HG03432 (cell line): Measurements from ENCODE around the gene NALCN.

Source experiments
- ATAC-seq: cut with Tn5 transposase; IDR thresholded peaks from one replicate; pipeline ENCODE4 v1.9.1; 2021; ENCODE audit warnings: mild to moderate bottlenecking, moderate library complexity; ENCODE audit not compliant: unreplicated experiment

The NALCN gene

DNA sequence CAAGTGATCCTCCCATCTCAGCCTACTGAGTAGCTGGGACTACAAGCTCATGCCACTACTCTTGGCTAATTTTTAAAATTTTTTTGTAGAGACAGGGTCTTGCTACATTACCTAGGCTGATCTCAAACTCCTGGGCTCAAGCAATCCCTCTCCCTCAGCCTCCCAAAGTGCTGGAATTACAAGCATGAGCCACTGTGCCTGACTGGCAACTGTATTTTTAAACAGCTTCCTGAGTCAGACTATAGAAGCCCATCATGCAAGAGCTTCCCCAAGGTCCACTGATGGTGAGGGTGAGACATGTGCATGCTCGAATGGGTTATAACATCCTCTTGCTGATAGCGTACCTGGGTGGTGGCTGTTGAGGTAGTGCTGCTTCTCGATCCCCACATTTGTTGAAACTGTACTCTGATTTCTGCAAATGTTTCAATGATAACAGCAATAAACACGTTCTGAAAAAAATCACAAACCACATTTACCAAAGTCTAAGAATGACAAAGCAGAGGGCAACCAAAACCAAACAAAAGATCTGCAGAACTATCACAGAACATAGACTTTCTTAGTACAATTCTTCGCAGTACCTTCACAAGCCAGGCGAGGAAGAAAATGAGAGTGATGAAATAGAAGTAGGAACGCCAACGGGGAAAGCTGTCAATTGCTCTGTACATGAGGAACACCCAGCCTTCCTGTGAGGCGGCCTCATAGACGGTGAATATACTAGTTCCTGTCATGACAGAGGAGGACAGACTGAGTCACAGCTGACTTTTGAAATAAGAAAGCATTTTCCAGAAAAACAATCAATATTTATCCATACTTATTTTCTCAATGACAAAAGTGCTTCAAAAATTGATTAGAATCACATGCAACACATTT lies 124.4 kb downstream of the NALCN start:
- no peak for ATAC-seq

DNA sequence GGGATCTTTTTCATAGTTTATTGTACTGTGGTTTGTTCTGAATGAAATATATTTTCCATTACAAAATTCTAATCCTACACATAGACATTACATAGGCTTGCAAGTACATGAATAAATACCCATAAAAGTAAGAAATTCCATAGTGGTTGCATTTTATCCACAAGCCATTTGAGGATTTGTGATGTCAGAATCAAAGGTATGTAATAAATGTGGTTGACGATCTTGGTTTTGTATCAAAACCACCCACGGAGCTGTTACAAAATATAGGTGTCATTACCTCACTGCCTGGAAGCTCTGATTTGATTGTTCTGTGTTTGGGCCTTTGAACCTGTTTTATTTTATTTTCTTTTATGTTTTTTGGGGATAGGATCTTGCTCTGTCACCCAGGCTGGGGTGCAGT lies 125.1 kb downstream of the NALCN start:
- no peak for ATAC-seq

DNA sequence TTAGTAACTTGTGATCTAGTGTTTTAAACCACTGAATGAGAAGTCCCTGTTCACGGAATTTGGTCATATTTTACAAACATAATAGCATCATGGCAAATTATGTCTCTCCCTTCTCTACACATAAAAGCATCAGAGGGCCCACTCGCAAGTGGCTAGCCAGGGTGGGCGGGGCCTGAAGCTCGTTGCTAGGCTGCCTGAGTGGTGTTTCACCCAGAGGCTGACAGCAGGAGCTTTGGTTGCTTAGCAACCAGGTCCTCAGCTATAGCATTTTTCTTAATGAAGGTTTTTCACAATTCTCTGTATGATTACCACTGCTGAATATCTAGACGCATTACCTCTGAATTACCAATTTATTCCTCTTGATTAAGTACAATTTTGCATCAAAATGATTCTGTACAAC lies 126.5 kb downstream of the NALCN start:
- ATAC-seq, result peak; percentile 59

DNA sequence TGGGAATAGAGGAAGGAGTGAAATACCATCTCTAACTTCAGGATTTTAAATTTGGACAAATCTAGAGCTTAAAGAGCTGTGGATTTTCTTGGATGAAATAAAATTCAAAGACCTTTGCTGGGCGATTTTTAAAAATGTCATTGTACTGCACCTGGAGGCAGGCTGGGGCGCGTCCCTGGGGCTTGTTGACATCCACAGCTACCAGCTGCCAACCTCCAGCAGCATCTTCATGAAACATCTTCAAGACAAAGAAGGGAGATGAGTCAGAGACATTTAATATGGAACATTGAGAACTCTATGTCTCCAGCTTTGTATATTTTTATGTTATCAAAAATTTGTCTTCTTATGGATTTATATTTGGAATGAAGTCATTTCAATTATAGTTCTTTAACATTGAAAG lies 132.5 kb downstream of the NALCN start:
- ATAC-seq, result no peak

DNA sequence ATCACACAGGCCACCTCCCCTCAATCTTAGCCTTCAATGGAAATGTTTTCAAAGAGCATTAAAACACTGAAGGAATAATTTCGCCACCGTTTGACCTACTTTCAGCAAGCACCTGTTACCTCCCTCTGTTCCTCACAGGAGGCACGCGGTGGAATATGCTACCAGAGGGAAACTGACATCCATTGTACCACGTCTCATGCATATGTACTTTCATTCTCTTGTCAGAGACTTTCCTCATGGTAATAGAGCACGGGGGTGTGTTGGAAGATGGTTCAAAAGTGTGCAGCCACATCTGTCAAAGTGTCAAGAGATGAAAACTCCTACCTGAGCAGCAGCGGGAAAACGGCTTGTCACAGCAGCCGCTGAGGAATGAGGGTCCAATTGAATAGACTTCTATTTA lies 143.4 kb downstream of the NALCN start:
- no peak for ATAC-seq

DNA sequence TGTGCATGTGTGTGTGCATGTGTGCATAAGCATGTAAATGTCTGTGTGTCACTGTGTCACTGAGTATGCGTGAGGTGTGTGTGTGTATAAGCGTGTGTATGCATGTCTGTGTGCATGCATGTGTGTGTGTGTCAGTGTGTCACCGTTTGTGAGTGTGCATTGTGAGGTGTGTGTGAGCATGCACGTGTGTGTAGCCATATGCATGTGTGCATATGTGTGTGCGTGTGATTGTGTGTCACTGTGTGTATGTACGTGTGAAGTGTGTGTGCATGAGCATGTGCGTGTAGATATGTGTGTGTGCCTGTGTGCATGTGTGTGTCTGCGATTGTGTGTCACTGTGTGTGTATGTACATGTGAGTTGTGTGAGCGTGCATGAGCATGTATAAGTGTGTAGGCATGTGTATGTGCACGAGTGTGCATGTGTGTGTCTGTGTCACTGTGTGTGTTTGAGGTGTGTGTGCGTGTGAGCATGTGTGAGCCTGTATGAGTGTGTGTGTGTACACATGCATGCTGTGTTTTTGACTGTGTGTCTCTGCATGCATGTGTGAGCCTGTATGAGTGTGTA lies 144.5 kb downstream of the NALCN start:
- no peak for ATAC-seq

DNA sequence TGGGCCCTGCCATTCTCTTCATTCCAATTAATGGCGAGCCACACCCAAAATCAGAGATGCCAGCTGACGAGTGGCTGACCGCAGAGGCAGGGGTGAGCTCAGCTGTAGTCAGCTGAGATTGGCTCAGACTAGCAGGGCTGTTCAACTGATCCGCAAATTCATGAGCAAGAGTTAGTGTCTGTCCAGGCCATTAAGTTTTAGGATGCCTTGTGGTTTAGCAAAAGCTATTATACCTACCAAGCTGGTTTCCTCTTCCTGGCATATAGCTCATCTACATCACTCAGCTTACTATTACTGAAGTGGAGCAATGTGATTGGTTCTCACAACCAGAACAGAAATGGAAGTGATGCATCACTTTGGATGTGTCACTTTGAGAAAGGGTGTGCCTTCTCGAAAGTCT lies 148.7 kb downstream of the NALCN start:
- no peak for ATAC-seq

DNA sequence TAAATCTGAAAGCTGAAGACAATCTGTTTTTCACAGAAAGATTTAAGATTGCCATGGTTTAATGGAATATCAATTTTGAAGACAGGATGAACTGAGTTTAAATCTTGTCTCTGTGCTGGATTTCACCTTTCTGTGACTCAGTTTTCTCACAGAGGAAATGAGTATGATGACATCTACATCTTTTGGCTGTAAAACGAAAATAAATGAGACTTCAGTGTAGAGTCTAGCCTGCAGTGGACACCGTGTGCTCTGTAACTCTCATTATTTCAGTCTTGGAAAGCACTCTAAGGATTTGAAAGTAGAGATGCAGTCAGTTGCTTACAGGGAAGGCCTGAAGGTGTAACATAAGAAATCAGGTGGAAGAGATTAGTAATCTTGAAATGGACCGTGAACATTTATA lies 150.4 kb downstream of the NALCN start:
- ATAC-seq, result no peak

DNA sequence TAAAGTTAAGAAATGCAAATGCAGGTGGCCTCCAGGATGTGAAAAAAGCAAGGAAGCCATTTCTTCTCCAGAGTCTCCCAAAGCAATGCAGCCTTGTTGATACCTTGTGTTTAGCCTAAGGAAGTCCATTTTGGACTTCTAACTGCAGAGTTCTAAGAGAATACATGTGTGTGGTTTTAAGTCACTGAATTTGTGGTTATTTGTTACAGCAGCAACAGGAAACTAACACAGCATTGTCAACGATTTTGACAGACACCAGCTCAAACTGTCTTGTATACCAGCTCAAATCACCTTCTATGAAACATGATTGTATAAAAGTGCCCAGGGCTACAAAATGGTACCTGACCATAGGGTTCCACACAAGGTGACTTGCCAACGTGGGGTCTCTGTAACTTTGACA lies 151.4 kb downstream of the NALCN start:
- no peak for ATAC-seq

DNA sequence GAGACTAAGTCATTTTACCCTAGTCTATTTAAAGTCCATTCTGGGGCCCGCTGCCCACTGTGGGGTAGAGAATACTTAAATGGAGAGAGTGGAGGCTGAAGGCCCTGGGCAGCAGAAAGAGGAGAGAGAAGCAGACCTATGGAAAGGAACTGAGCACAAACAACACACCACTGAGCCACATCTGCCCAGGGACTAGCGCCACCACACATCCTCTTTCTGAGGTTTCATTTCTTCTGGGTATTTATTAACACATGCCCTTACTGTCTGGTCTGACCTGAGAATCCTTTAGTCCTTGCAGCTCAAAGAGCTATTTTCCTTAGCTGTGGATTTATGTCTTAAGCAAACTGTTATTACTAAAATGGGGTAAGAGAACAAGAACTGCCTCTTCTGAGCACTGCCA lies 154.0 kb downstream of the NALCN start:
- peak; percentile 71 for ATAC-seq

DNA sequence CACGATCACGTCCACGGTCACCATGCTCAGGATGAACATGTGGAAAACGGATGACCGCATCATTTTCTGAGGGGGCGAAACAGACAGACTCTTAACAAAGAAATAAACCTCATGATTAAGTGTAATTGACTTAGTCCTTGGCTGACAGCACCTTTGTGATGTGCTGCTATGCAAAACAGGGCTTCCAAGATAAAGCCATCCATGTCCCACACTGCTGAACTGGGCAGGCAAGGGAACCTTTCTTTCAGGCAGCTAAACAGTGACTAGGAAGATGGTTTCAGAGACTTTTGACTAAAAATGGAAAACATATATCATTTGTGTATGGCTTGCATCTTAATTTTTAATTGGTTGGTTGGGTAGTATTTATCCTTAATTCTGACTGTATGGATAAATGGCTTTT lies 157.8 kb downstream of the NALCN start:
- ATAC-seq, result no peak

DNA sequence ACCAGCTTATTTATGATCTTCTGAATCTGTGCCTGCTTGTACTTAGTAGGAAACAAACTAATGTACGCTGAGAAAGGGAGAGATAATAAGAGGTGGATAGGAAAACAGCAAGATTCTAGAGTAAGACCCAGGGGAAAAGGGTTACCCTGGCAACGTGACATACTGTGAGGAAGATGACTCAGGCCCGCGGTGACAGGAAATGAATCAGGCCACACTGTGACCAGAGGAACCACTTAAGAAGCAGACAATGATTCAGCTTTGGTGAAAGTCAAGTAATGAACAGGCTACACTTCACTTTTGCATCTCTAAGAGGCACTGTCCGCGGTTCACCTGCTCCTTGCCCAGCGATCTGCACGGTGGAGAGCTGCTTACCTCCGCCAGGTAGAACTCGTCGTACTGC lies 158.2 kb downstream of the NALCN start:
- ATAC-seq, result peak; percentile 99

DNA sequence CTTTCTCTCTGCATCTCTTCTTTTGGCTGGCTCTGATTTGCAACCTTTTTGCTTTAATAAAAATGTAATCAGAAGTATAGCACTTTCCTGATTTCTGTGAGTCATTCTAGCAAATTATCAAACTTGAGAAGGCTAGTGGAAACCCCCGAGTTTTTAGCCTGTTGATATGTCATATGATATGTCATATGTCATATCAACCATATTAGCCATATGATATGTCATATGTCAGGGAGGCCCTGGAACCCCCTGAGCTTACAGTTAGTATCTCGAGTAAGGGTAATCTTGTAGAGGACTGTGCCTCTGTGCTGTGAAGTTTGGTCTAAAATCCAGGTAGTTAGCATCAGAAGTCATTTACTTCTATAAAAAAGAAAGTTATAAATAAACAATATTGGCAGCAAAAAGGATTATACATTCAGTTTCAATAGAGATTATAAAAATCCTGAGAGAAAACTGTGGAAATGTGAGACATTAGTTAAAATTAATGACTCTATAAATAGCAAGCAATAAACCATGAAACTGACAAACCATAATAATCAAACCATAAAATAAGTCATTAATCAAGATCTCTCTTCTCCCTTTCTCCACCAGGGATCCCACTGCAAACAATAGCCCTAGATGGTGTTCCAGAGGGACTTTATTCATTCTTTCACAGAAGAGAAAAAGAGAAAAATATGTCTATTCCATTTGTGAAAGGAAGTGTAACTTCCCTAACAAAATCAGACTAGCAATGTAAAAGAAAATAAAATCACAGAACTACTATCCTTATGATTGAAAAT lies 167.4 kb downstream of the NALCN start:
- ATAC-seq, result no peak

DNA sequence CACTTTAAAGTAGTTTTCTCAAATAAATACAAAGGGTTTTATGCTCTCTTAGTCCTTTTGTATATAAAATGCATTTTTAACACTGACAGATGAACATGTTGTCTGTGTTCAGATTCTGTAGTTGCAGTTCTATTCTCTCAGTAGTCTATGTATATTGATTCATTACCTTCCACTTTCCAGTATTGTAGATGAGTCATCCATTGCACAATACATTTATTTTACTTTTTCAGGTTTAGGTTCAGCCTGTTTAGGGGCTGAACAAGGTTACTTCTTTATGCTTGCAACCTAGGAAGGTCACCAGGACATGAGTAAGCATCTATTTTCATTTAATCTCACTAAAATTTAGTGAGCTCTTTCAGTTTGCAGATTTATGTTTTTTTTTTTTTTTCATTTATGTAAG lies 173.6 kb downstream of the NALCN start:
- ATAC-seq, result no peak

DNA sequence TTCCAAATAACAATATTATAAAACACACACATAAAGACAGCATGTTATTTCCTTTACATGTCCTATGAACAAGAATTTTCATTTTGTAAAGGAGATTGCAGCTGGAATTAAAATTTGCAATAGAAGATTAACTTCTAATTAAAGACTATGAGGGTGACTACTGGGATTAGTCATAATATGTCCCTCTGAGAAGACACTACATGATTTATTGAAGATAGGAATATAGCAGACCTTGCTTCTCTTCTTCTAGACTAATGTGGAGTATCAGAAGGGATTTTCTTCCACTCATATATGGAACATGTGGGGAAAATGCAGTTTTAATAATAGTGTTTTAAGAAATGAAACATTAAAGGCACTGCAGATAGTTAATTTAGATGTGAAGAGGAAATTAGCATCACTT lies 177.8 kb downstream of the NALCN start:
- ATAC-seq, result no peak

DNA sequence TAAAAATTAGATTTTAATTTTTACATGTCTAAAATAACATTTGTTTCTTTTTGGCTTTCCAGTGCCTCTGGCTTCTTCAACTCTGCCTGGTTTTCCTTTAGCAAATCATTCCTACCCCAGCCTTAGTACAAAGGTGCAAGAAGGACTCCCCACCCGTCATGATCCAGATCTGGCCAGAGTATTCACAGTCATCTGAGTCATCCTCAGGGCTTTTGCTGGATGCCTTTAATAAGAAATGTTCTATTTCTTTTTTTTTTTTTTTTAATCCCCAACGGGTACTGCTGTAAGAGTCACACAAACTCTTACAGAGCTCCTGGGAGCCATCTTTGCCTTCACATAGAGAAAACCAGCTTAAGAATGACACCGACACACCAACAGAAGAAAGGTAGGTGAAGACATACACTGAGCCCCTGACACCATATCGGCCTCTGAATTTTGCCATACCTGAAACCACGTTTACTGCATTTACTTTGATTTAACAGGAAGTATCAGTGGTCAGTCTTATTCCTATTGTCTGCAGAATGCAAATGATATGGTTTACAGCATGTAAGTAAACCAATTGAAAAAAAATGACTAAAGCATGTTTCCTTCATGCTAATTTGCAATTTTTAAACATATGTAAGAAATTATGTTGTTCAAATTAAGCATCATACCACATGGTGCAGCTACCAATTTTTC lies 184.4 kb downstream of the NALCN start:
- no peak for ATAC-seq

DNA sequence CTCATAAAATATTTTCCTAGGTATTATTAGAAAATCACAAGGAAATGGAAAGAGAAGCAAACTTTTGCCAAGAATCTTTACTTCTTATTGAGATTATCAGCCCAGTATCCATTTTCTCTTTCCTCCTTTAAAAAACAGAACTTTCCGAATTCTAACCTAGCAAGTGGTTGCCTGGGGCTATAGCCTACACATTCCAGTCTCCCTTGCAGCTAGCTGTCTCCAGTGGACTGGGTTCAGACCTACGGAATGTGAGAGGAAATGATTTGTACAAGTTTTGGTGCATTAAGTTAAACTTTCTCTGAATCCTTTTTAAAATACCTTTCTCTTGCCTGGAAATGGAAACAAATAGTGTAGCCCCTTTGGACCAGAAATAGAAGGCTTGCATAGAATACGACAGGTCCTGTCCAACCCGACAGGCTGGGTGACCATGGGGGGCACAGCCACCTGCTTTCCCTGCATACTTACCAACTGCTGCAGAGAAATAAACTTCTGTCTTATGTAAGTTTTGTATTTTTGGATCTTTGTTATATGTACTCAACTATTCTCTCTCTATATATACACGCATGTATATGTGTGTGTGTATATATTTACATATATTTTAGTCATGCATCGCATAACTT lies 185.9 kb downstream of the NALCN start:
- no peak for ATAC-seq

DNA sequence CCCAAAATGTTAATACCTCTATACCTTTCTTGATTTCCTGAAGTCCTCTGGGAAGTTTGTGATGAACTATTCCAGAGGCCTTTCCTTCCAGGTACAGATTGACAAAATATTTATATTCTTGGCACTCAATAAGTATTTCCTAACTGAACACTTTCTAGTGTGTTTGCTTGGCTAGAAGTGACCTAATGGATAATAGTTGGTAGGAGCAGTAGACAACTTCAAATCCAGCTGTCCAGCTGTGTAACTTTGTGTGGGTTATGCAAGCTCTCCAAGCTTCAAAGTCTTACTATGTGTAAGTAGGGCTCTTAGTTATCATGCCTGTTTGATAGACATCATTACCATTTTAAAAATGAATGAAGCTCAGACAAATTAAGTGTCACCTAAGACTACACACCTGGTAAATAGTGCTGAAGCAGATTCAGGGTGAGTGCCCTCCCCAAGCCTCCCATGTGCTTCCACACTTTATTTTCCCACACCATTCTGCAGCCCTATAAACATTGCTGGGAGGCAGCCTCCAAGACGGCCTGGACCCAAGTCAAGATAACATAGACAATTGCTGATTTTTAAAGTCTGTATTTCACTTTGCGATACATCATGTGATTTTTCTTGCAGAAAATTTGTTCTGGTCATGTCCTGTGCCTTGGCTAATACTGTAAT lies 196.6 kb downstream of the NALCN start:
- ATAC-seq, result no peak

DNA sequence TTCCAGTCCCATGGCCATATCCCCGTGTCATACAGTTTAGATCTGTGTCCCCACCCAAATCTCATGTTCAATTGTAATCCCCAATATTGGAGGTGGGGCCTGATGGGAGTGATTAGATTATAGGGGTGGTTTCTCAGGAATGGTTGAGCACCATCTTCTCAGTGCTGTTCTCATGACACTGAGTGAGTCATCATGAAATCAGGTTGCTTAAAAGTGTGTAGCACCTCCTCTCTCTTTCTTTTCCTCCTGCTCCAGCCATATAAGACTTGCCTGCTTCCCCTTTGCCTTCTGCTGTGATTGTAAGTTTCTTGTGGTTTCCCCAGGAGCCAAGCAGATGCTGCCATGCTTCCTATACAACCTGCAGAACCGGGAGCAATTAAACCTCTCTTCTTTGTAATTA lies 197.8 kb downstream of the NALCN start:
- no peak for ATAC-seq

DNA sequence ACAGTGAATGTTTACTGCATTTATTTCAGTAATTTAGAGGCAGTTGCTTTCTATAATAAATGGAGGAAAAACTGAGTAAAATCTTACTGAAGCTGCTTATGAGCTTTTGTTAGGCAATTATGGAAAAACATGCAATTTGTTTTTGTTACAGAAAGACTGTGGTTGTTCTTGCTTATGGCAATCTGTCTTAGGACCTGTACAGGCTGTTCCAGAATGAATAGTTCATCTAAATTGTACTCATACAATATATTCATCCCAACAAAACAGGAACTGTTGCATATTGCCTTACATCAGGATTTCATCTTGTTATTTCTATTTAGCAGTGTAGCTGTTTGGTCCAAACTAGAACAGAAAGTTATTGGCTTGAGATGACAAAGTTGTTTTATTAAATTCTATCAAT lies 199.2 kb downstream of the NALCN start:
- no peak for ATAC-seq
